Measurements from ENCODE around the gene KATNIP. TPM values are rescaled to one million over a fixed set of nuclear protein-coding genes. Genes with fewer than 3 reads are reported as not detected.
"Not testable (repeated sequence)": the region's sequence is repeated elsewhere in the genome, so short reads cannot be mapped to it uniquely, and the experiment has no call there.

KATNIP gene
- total RNA-seq, 1 experiment from 2014 or later = 8.3 TPM

- peaks cover 1% of the 10 kb centered on the region for H3K36me3 ChIP-seq (replicated peaks; ENCODE audit: control insufficient read depth, insufficient read depth, low read length)
- H3K27me3 ChIP-seq (ENCODE audit: control insufficient read depth, insufficient read depth, low read length) = no peaks in the 10 kb centered on the region
- peak overlapping the region; percentile 89 for H3K4me3 ChIP-seq (ENCODE audit: insufficient read depth, low read depth, low read length)
- DNase-seq = no peak
Observed at GRCh38 chr16:27550582-27550920, 607 bp downstream of the KATNIP start.

GRCh38 chr16:27551036-27551435 is 1.1 kb downstream of the KATNIP start:
- H3K36me3 ChIP-seq (replicated peaks; ENCODE audit: control insufficient read depth, insufficient read depth, low read length) = no peaks in the 10 kb centered on the region; the same call in 1 of the 2 replicates
- DNase-seq = no peak
- H3K4me3 ChIP-seq (ENCODE audit: insufficient read depth, low read depth, low read length) = peak overlapping the region; percentile 89; the same call in 1 of the 2 replicates
- no peaks in the 10 kb centered on the region for H3K27me3 ChIP-seq (ENCODE audit: control insufficient read depth, insufficient read depth, low read length)

GRCh38 chr16:27556471-27556870 is 6.5 kb downstream of the KATNIP start:
- Histone ChIP-seq H3K27me3 (ENCODE audit: control insufficient read depth, insufficient read depth, low read length) (no peaks in the 10 kb centered on the region), H3K36me3 (replicated peaks; ENCODE audit: control insufficient read depth, insufficient read depth, low read length) (no peaks in the 10 kb centered on the region), H3K4me3 (ENCODE audit: insufficient read depth, low read depth, low read length) (no peak overlapping the region)
- no peak for DNase-seq

GRCh38 chr16:27558434-27558833 is 8.5 kb downstream of the KATNIP start:
- no peak overlapping the region for H3K4me3 ChIP-seq (ENCODE audit: insufficient read depth, low read depth, low read length)
- H3K27me3 ChIP-seq (ENCODE audit: control insufficient read depth, insufficient read depth, low read length) = no peaks in the 10 kb centered on the region
- H3K36me3 ChIP-seq (replicated peaks; ENCODE audit: control insufficient read depth, insufficient read depth, low read length) = no peaks in the 10 kb centered on the region
- DNase-seq = no peak

- DNase-seq = no peak
- Histone ChIP-seq H3K27me3 (ENCODE audit: control insufficient read depth, insufficient read depth, low read length) (no peaks in the 10 kb centered on the region), H3K36me3 (replicated peaks; ENCODE audit: control insufficient read depth, insufficient read depth, low read length) (no peaks in the 10 kb centered on the region), H3K4me3 (ENCODE audit: insufficient read depth, low read depth, low read length) (no peak overlapping the region)
Observed at GRCh38 chr16:27558932-27559331, 9.0 kb downstream of the KATNIP start.

GRCh38 chr16:27561216-27561615 is 11.3 kb downstream of the KATNIP start:
- Histone ChIP-seq H3K27me3 (ENCODE audit: control insufficient read depth, insufficient read depth, low read length) (no peaks in the 10 kb centered on the region), H3K36me3 (replicated peaks; ENCODE audit: control insufficient read depth, insufficient read depth, low read length) (no peaks in the 10 kb centered on the region), H3K4me3 (ENCODE audit: insufficient read depth, low read depth, low read length) (no peak overlapping the region)
- no peak for DNase-seq

- Histone ChIP-seq H3K4me3 (ENCODE audit: insufficient read depth, low read depth, low read length) (no peak overlapping the region), H3K27me3 (ENCODE audit: control insufficient read depth, insufficient read depth, low read length) (no peaks in the 10 kb centered on the region), H3K36me3 (replicated peaks; ENCODE audit: control insufficient read depth, insufficient read depth, low read length) (no peaks in the 10 kb centered on the region)
- no peak for DNase-seq
Observed at GRCh38 chr16:27564224-27564623, 14.3 kb downstream of the KATNIP start.

GRCh38 chr16:27566417-27566816 is 16.5 kb downstream of the KATNIP start:
- Histone ChIP-seq H3K4me3 (ENCODE audit: insufficient read depth, low read depth, low read length) (no peak overlapping the region), H3K36me3 (replicated peaks; ENCODE audit: control insufficient read depth, insufficient read depth, low read length) (no peaks in the 10 kb centered on the region), H3K27me3 (ENCODE audit: control insufficient read depth, insufficient read depth, low read length) (no peaks in the 10 kb centered on the region)
- DNase-seq = no peak

GRCh38 chr16:27568077-27568476 is 18.1 kb downstream of the KATNIP start:
- H3K36me3 ChIP-seq (replicated peaks; ENCODE audit: control insufficient read depth, insufficient read depth, low read length) = no peaks in the 10 kb centered on the region
- H3K4me3 ChIP-seq (ENCODE audit: insufficient read depth, low read depth, low read length) = no peak overlapping the region
- no peaks in the 10 kb centered on the region for H3K27me3 ChIP-seq (ENCODE audit: control insufficient read depth, insufficient read depth, low read length)
- DNase-seq = no peak

- not testable (repeated sequence) for DNase-seq; H3K4me3 ChIP-seq (ENCODE audit: insufficient read depth, low read depth, low read length); H3K27me3 ChIP-seq (ENCODE audit: control insufficient read depth, insufficient read depth, low read length); H3K36me3 ChIP-seq (replicated peaks; ENCODE audit: control insufficient read depth, insufficient read depth, low read length)
Observed at GRCh38 chr16:27570986-27571385, 21.0 kb downstream of the KATNIP start.

GRCh38 chr16:27571433-27572326 is 21.7 kb downstream of the KATNIP start:
- no peak for DNase-seq
- Histone ChIP-seq H3K4me3 (ENCODE audit: insufficient read depth, low read depth, low read length) (no peak overlapping the region), H3K27me3 (ENCODE audit: control insufficient read depth, insufficient read depth, low read length) (no peaks in the 10 kb centered on the region), H3K36me3 (replicated peaks; ENCODE audit: control insufficient read depth, insufficient read depth, low read length) (no peaks in the 10 kb centered on the region)

- H3K4me3 ChIP-seq (ENCODE audit: insufficient read depth, low read depth, low read length) = no peak overlapping the region
- no peaks in the 10 kb centered on the region for H3K27me3 ChIP-seq (ENCODE audit: control insufficient read depth, insufficient read depth, low read length)
- no peaks in the 10 kb centered on the region for H3K36me3 ChIP-seq (replicated peaks; ENCODE audit: control insufficient read depth, insufficient read depth, low read length)
- no peak for DNase-seq
Observed at GRCh38 chr16:27572711-27573110, 22.8 kb downstream of the KATNIP start.

GRCh38 chr16:27576729-27577128 is 26.8 kb downstream of the KATNIP start:
- H3K4me3 ChIP-seq (ENCODE audit: insufficient read depth, low read depth, low read length) = no peak overlapping the region
- DNase-seq = no peak

GRCh38 chr16:27579087-27579980 is 29.4 kb downstream of the KATNIP start:
- H3K27me3 ChIP-seq (ENCODE audit: control insufficient read depth, insufficient read depth, low read length) = no peaks in the 10 kb centered on the region
- no peaks in the 10 kb centered on the region for H3K36me3 ChIP-seq (replicated peaks; ENCODE audit: control insufficient read depth, insufficient read depth, low read length)
- no peak for DNase-seq
- no peak overlapping the region for H3K4me3 ChIP-seq (ENCODE audit: insufficient read depth, low read depth, low read length)

More at GRCh38 chr16:27576729-27577128, 26.8 kb downstream of the KATNIP start:
- Histone ChIP-seq H3K27me3 (ENCODE audit: control insufficient read depth, insufficient read depth, low read length) (no peaks in the 10 kb centered on the region), H3K36me3 (replicated peaks; ENCODE audit: control insufficient read depth, insufficient read depth, low read length) (no peaks in the 10 kb centered on the region)

- H3K4me3 ChIP-seq (ENCODE audit: insufficient read depth, low read depth, low read length) = no peak overlapping the region
- no peaks in the 10 kb centered on the region for H3K27me3 ChIP-seq (ENCODE audit: control insufficient read depth, insufficient read depth, low read length)
- H3K36me3 ChIP-seq (replicated peaks; ENCODE audit: control insufficient read depth, insufficient read depth, low read length) = no peaks in the 10 kb centered on the region
- DNase-seq = no peak
Observed at GRCh38 chr16:27582883-27583282, 32.9 kb downstream of the KATNIP start.

Measured in H7 (cell line).